ENCODE results near the gene STK38L. TPM values are rescaled to one million over a fixed set of nuclear protein-coding genes. Genes with fewer than 3 reads are reported as not detected.

The STK38L gene
- total and polyA plus RNA-seq, 9 of the 15 experiments (the other 6 are each of a cell fraction or from before 2014, with no cell fraction given): 2.6 to 10.7 (median 6.9) TPM

- no peak for TF ChIP-seq RAD21 (CRISPR knock-in tag; conservative IDR thresholded peaks at IDR 0.05 in 1 of 2, IDR thresholded peaks at IDR 0.05 in 1 of 2)
- no peak for TF ChIP-seq JUND (IDR thresholded peaks at IDR 0.05; ENCODE audit: borderline replicate concordance, low read depth, low read length)
- TF ChIP-seq JUND (tag; IDR thresholded peaks at IDR 0.05; ENCODE audit: borderline replicate concordance, low read depth, low read length): no peak
- TF ChIP-seq MBD2 (IDR thresholded peaks at IDR 0.05; ENCODE audit: borderline replicate concordance, low read depth): no peak
- TF ChIP-seq ZNF316 (IDR thresholded peaks at IDR 0.05): peak; percentile 88
- peak; percentile 67; the same call in 1 of the 2 replicates for TF ChIP-seq C11orf30 (IDR thresholded peaks at IDR 0.05; ENCODE audit: low read depth)
- TF ChIP-seq MAFF (IDR thresholded peaks at IDR 0.05; ENCODE audit: low read length): peak; percentile 70; the same call in 1 of the 2 replicates
- TF ChIP-seq CHD4 (IDR thresholded peaks at IDR 0.05; ENCODE audit: insufficient read depth, insufficient replicate concordance, low read depth, low read length, poor library complexity, severe bottlenecking): no peak
- TF ChIP-seq SIRT6 (IDR thresholded peaks at IDR 0.05; ENCODE audit: low read depth, low read length): no peak
- no peak for TF ChIP-seq POLR2B (IDR thresholded peaks at IDR 0.05; ENCODE audit: low read depth, partially characterized antibody)
- TF ChIP-seq ERF (CRISPR knock-in tag; IDR thresholded peaks at IDR 0.05): no peak
- peak; percentile 77 for TF ChIP-seq MAFK (IDR thresholded peaks at IDR 0.05; ENCODE audit: low read length)
- TF ChIP-seq BCLAF1 (IDR thresholded peaks at IDR 0.05; ENCODE audit: borderline replicate concordance in 1 of 2, control insufficient read depth in 1 of 2, low read depth in 2 of 2, low read length in 1 of 2): no peak
- TF ChIP-seq POLR2A (conservative IDR thresholded peaks at IDR 0.05): no peak
- peak; percentile 59 for TF ChIP-seq MAFG (tag; conservative IDR thresholded peaks at IDR 0.05)
- TF ChIP-seq USF1 (CRISPR knock-in tag; IDR thresholded peaks at IDR 0.05): no peak
These were observed 31.2 kb upstream of the STK38L start (continued) for GRCh38 chr12:27212861-27213260.

Data from K562 (cell line).